HepG2 (cell line): ENCODE results near the gene HSP90AB1. TPM values are rescaled to one million over a fixed set of nuclear protein-coding genes. Genes with fewer than 3 reads are reported as not detected.
A peak's percentile ranks its signal among the peaks of the same experiment; 100 is the strongest.

Source experiments
- AGO2 ChIP-seq: fragments of 200-400 bp; formaldehyde crosslinking; optimal IDR thresholded peaks from 2 replicates; pipeline ENCODE3; 2017; ENCODE audit warnings: mild to moderate bottlenecking, low read depth, low read length, moderate library complexity
- FOSL1 ChIP-seq: sonication (generic); formaldehyde crosslinking; IDR thresholded peaks from 2 replicates; pipeline ENCODE4 v1.9.0; 2021; ENCODE audit warnings: missing genetic modification reagents, borderline replicate concordance
- HNRNPK ChIP-seq: fragments of 200-400 bp; formaldehyde crosslinking; IDR thresholded peaks from 2 replicates; pipeline ENCODE4 v1.6.1; 2018; ENCODE audit warnings: low read length, low read depth, moderate library complexity, mild to moderate bottlenecking; ENCODE audit not compliant: poor library complexity, severe bottlenecking
- KAT2B ChIP-seq: fragments of 150-350 bp; IDR thresholded peaks from 2 replicates; pipeline ENCODE4 v1.6.1; 2014; ENCODE audit warnings: low read depth, low read length, borderline replicate concordance
- MEIS2 ChIP-seq: sonication (generic); formaldehyde crosslinking; IDR thresholded peaks from 2 replicates; pipeline ENCODE4 v1.9.0; 2021; ENCODE audit warnings: mild to moderate bottlenecking, missing genetic modification reagents
- MTF2 ChIP-seq: sonication (generic); formaldehyde crosslinking; IDR thresholded peaks from 2 replicates; pipeline ENCODE4 v1.5.0; 2020; ENCODE audit warnings: missing genetic modification reagents, borderline replicate concordance
- NFATC3 ChIP-seq: sonication (generic); formaldehyde crosslinking; IDR thresholded peaks from 2 replicates; pipeline ENCODE4 v1.5.1; 2020; ENCODE audit warnings: mild to moderate bottlenecking, missing genetic modification reagents
- NFKBIZ ChIP-seq: IDR thresholded peaks from 2 replicates; pipeline ENCODE4 v1.6.1; 2018; ENCODE audit warnings: missing genetic modification reagents, missing compliant biosample characterization
- PHF20 ChIP-seq: sonication (generic); formaldehyde crosslinking; IDR thresholded peaks from 2 replicates; pipeline ENCODE4 v1.5.0; 2020; ENCODE audit warnings: mild to moderate bottlenecking, missing genetic modification reagents
- SOX13 ChIP-seq, 3 experiments: fragments of 450-650 bp in 1 of 3; sonication (generic) in 1 of 3; formaldehyde crosslinking in 1 of 3; IDR thresholded peaks in 2 of 3; conservative IDR thresholded peaks in 1 of 3; 2 replicates each; pipeline versions ENCODE4 v1.5.0 to v1.6.1; 2016 to 2020; ENCODE audit warnings: antibody characterized with exemption in 1 of 3, mild to moderate bottlenecking in 1 of 3, missing compliant biosample characterization in 1 of 3, missing genetic modification reagents in 1 of 3, moderate library complexity in 1 of 3
- SRY ChIP-seq: sonication (generic); formaldehyde crosslinking; IDR thresholded peaks from 2 replicates; pipeline ENCODE4 v1.8.0; 2022; ENCODE audit warnings: mild to moderate bottlenecking, missing genetic modification reagents
- TARDBP ChIP-seq: sonication (generic); formaldehyde crosslinking; IDR thresholded peaks from 2 replicates; pipeline ENCODE4 v1.8.0; 2022; ENCODE audit warnings: mild to moderate bottlenecking, missing genetic modification reagents
- TCF7 ChIP-seq: sonication (generic); IDR thresholded peaks from 2 replicates; pipeline ENCODE4 v1.6.1; 2016; ENCODE audit warnings: antibody characterized with exemption, low read depth
- ZFP90 ChIP-seq: sonication (generic); formaldehyde crosslinking; IDR thresholded peaks from 2 replicates; pipeline ENCODE4 v1.8.0; 2022; ENCODE audit warnings: missing genetic modification reagents, mild to moderate bottlenecking, inconsistent platforms, borderline replicate concordance
- ZNF256 ChIP-seq: sonication (generic); formaldehyde crosslinking; conservative IDR thresholded peaks from 2 replicates; pipeline ENCODE4 v1.4.0; 2020; ENCODE audit warnings: missing genetic modification reagents
- ZNF274 ChIP-seq: sonication (generic); formaldehyde crosslinking; IDR thresholded peaks from 2 replicates; pipeline ENCODE4 v1.5.1; 2020; ENCODE audit warnings: mild to moderate bottlenecking, missing genetic modification reagents
- ZNF431 ChIP-seq: sonication (generic); formaldehyde crosslinking; IDR thresholded peaks from 2 replicates; pipeline ENCODE4 v1.9.0; 2022; ENCODE audit warnings: missing genetic modification reagents, low read depth, mild to moderate bottlenecking, borderline replicate concordance
- ZNF660 ChIP-seq: sonication (generic); formaldehyde crosslinking; IDR thresholded peaks from 2 replicates; pipeline ENCODE4 v1.5.1; 2020; ENCODE audit warnings: mild to moderate bottlenecking, low read depth, missing genetic modification reagents, borderline replicate concordance
- ZNF816 ChIP-seq: sonication (generic); formaldehyde crosslinking; IDR thresholded peaks from 2 replicates; pipeline ENCODE4 v1.8.0; 2022; ENCODE audit warnings: missing genetic modification reagents, mild to moderate bottlenecking, borderline replicate concordance
- ZNF878 ChIP-seq: sonication (generic); formaldehyde crosslinking; IDR thresholded peaks from 2 replicates; pipeline ENCODE4 v1.8.1; 2023; ENCODE audit warnings: mild to moderate bottlenecking, missing genetic modification reagents, moderate library complexity
- polyA plus RNA-seq, 8 experiments: library from polyadenylated mRNA; depleted of rRNA in 3 of 8; stranded (reverse) in 7 of 8; unstranded in 1 of 8; fragments of >200 nt; fragmentation: Illumina TruSeq in 4 of 8; extraction: Trizol in 4 of 8; gene quantifications; 2 replicates each; pipeline versions ENCODE4 v1.2.1 to v1.2.3, GENCODE V29; 2011 to 2016; ENCODE audit warnings: low read depth in 4 of 8, missing spikeins in 1 of 8, mixed read lengths in 1 of 8; ENCODE audit not compliant: insufficient read depth in 1 of 8
- total RNA-seq, 5 experiments: library from RNA; depleted of rRNA; stranded (reverse); fragments of >200 nt; fragmentation: Illumina TruSeq; extraction: Trizol; gene quantifications; 2 replicates each; pipeline ENCODE4 v1.2.3, GENCODE V29; 2016; ENCODE audit warnings: low read depth in 1 of 5
- TF ChIP-seq, protein P1 (sequence below): sonication (generic); formaldehyde crosslinking; IDR thresholded peaks from 2 replicates; pipeline ENCODE4 v1.5.1; 2020; ENCODE audit warnings: missing genetic modification reagents, mild to moderate bottlenecking, borderline replicate concordance
- TF ChIP-seq, protein P2 (sequence below): sonication (generic); formaldehyde crosslinking; IDR thresholded peaks from 2 replicates; pipeline ENCODE4 v1.4.0; 2020; ENCODE audit warnings: missing genetic modification reagents
- TF ChIP-seq, protein P3 (sequence below): sonication (generic); formaldehyde crosslinking; IDR thresholded peaks from 2 replicates; pipeline ENCODE4 v1.8.1; 2023; ENCODE audit warnings: mild to moderate bottlenecking, missing genetic modification reagents, borderline replicate concordance

Gene HSP90AB1
- total and polyA plus RNA-seq, 2 of the 13 experiments (the other 11 are each of a cell fraction or from before 2014, with no cell fraction given), result 1,325 to 1,472 TPM

DNA sequence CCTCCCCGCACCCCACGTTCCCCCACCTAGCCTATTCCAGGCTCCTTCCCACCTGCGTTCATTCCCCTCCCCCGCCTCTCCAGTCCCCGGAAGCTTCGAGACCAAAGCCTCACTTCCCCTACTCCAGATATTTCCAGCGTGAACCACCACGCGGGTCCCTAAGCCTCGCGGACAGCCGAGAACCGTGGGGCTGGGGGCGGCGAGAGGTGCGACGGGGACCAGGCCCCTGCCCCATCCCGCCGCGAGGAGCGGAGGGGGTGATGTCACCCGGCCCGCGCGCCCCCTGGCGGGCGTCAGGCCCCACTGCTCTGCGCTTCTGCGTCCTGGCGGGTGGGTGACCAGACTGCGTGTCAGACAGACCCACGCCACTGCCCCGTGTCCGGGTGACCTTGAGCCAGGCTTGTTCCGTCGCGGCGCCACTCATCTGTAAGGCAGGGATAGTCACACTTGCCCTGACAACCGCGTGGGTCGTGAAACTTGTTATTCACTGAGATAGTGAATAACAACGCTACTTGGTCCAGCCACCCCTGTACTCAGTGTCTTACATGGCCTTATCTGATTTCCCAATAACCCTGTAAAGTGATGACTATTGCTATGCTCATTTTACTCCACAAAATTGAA is 9.0 kb upstream of the HSP90AB1 start (continued):
- TF ChIP-seq ZNF878, result no peak
- TF ChIP-seq AGO2, result peak; percentile 92
- TF ChIP-seq, protein P1, sequence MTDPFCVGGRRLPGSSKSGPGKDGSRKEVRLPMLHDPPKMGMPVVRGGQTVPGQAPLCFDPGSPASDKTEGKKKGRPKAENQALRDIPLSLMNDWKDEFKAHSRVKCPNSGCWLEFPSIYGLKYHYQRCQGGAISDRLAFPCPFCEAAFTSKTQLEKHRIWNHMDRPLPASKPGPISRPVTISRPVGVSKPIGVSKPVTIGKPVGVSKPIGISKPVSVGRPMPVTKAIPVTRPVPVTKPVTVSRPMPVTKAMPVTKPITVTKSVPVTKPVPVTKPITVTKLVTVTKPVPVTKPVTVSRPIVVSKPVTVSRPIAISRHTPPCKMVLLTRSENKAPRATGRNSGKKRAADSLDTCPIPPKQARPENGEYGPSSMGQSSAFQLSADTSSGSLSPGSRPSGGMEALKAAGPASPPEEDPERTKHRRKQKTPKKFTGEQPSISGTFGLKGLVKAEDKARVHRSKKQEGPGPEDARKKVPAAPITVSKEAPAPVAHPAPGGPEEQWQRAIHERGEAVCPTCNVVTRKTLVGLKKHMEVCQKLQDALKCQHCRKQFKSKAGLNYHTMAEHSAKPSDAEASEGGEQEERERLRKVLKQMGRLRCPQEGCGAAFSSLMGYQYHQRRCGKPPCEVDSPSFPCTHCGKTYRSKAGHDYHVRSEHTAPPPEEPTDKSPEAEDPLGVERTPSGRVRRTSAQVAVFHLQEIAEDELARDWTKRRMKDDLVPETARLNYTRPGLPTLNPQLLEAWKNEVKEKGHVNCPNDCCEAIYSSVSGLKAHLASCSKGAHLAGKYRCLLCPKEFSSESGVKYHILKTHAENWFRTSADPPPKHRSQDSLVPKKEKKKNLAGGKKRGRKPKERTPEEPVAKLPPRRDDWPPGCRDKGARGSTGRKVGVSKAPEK (CRISPR knock-in tag), result 0 out of 2 replicates have a peak, but pooled peaks have one; percentile 10
- TF ChIP-seq ZNF816 (CRISPR knock-in tag), result no peak
- TF ChIP-seq KAT2B, result no peak
- no peak for TF ChIP-seq FOSL1
- TF ChIP-seq ZNF256 (CRISPR knock-in tag), result 0 out of 2 replicates have a peak, but pooled peaks have one; percentile 43
- TF ChIP-seq MEIS2 (CRISPR knock-in tag), result peak; percentile 12; the same call in 1 of the 2 replicates
- TF ChIP-seq ZNF274, result peak; percentile 78; the same call in 1 of the 2 replicates
- no peak for TF ChIP-seq NFATC3
- peak; percentile 16; the same call in 1 of the 2 replicates for TF ChIP-seq ZNF431 (CRISPR knock-in tag)
- TF ChIP-seq SOX13 (IDR thresholded peaks at IDR 0.05), result no peak
- TF ChIP-seq SOX13 (CRISPR knock-in tag; conservative IDR thresholded peaks at IDR 0.05 in 1 of 2, IDR thresholded peaks at IDR 0.05 in 1 of 2), result no peak
- TF ChIP-seq, protein P2, sequence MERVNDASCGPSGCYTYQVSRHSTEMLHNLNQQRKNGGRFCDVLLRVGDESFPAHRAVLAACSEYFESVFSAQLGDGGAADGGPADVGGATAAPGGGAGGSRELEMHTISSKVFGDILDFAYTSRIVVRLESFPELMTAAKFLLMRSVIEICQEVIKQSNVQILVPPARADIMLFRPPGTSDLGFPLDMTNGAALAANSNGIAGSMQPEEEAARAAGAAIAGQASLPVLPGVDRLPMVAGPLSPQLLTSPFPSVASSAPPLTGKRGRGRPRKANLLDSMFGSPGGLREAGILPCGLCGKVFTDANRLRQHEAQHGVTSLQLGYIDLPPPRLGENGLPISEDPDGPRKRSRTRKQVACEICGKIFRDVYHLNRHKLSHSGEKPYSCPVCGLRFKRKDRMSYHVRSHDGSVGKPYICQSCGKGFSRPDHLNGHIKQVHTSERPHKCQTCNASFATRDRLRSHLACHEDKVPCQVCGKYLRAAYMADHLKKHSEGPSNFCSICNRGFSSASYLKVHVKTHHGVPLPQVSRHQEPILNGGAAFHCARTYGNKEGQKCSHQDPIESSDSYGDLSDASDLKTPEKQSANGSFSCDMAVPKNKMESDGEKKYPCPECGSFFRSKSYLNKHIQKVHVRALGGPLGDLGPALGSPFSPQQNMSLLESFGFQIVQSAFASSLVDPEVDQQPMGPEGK (CRISPR knock-in tag), result peak; percentile 87
- TF ChIP-seq, protein P3, sequence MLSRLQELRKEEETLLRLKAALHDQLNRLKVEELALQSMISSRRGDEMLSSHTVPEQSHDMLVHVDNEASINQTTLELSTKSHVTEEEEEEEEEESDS (CRISPR knock-in tag), result peak; percentile 60; the same call in 1 of the 2 replicates
- TF ChIP-seq HNRNPK, result peak; percentile 71
- peak; percentile 59; the same call in 1 of the 2 replicates for TF ChIP-seq SRY (CRISPR knock-in tag)
- TF ChIP-seq MTF2 (CRISPR knock-in tag), result 0 out of 2 replicates have a peak, but pooled peaks have one; percentile 22
- TF ChIP-seq ZFP90, result peak; percentile 86; the same call in 1 of the 2 replicates
- TF ChIP-seq PHF20 (CRISPR knock-in tag), result peak; percentile 37; the same call in 1 of the 2 replicates
- peak; percentile 40 for TF ChIP-seq TARDBP (CRISPR knock-in tag)
- peak; percentile 63; the same call in 1 of the 2 replicates for TF ChIP-seq ZNF660 (CRISPR knock-in tag)
- TF ChIP-seq NFKBIZ (CRISPR knock-in tag), result no peak
- no peak for TF ChIP-seq TCF7
